GM12864 (cell line): ENCODE results near the gene CDC25B.

Source experiments
- DNase-seq: peaks from one replicate; pipeline ENCODE4 v3.0.0-alpha.2; 2011; ENCODE audit warnings: low read depth
- H3K4me3 ChIP-seq: 2 replicates; pipeline ENCODE4 v1.5.1; 2011; ENCODE audit warnings: mild to moderate bottlenecking, low read depth, low read length, control low read depth
- CTCF ChIP-seq: IDR thresholded peaks from 2 replicates; pipeline ENCODE4 v1.5.1; 2011; ENCODE audit warnings: low read depth, mild to moderate bottlenecking, moderate library complexity, low read length, control low read depth, inconsistent platforms; ENCODE audit errors: missing control alignments

The CDC25B gene

GRCh38 chr20:3751675-3752385 is 44.3 kb upstream of the CDC25B start:
- no peak overlapping the region for H3K4me3 ChIP-seq
- DNase-seq = no peak
- no peak for TF ChIP-seq CTCF

DNA sequence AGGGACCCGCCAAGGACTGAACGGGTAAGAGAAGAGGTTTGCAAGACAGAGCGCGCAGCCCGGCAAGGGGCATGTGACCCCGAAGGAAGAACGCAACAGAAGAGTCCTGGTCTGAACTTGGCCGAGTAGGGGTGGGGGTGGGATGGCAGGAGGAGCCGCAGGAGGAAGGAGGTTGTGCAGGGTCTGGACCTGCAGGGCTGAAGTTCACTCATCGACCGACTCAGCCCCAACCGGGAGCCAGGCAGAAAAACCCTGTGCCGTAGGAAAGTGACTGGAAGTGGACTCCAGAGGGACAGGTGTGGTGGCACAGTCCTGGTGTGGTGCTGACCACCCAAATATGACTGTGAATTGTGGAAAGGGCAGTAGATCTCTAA is 43.7 kb upstream of the CDC25B start:
- H3K4me3 ChIP-seq = no peak overlapping the region
- no peak for TF ChIP-seq CTCF
- no peak for DNase-seq

DNA sequence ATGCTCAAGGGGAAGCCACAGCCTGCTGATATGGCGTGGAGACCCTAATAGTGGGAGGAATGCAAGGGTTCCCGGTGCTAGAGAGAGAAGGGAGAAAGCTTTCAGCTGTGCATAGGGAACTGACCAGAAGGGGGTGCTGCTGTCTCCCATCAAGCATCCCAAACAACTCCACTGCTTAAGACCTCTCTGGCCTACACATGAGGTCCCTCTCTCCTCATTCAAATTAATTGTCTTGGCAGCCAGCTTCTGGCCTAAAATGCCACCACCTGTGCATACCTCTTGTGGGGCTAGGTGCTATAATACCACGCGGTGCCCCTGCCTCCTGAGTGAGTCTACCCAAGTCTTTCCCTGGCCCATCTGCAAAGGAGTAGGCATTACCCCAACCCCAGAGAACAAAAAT is 43.0 kb upstream of the CDC25B start:
- DNase-seq = peak; percentile 34
- peak; percentile 92 for TF ChIP-seq CTCF
- no peak overlapping the region for H3K4me3 ChIP-seq

DNA sequence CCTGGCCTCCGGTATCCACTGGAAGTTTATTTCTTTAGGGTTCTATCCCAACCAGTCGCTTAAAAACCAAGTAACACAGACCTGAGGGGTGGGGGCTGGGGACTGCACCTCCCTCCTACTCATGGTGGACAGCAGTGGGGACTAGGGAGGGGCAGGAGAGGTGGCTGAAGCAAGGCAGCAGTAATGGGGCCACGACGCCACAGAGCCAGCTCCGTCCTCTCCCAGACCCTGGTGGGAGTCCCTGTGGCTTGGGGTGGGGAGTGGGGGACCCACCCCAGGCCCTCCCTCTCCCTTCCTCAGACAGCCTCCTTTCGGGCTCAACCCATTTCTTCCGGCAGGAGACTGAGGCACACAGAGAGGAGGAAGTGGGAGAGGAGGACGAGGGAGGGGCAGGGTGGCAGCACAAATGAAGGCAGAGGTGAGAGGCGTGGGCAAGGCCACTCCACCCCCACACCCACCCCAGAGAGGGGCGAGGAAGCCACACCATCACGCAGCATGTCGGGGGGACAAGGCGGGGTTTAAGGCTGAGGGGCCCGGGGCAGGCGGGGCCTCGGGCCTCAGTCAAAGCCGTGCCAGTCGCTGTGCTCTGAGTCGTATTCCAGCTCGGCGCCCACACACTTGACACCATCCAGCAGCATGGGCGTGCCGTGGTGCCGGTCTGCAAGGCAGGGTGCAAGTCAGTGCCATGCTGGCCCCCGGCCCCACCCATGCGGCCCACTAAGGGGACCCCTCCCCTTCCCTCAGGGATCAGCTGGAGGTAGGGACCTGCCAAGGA is 42.4 kb upstream of the CDC25B start:
- TF ChIP-seq CTCF = no peak

GRCh38 chr20:3754276-3754630 is 41.9 kb upstream of the CDC25B start:
- no peak for TF ChIP-seq CTCF
- DNase-seq = no peak
- no peak overlapping the region for H3K4me3 ChIP-seq

More for the DNA sequence above, 42.4 kb upstream of the CDC25B start:
- H3K4me3 ChIP-seq = no peak overlapping the region
- no peak for DNase-seq

- no peak for TF ChIP-seq CTCF
- DNase-seq = no peak
- H3K4me3 ChIP-seq = no peak overlapping the region
Measured at GRCh38 chr20:3755269-3755668, 40.8 kb upstream of the CDC25B start.
